NB4 (cell line): ENCODE results near the gene ZMYND19.

Experiments used
- DNase-seq: peaks from one replicate; pipeline ENCODE4 v3.0.0; 2010; ENCODE audit warnings: low read depth
- H3K4me3 ChIP-seq: one replicate; pipeline ENCODE4 v1.5.1; 2011; ENCODE audit warnings: mild to moderate bottlenecking, low read depth, low read length, moderate library complexity
- CTCF ChIP-seq: IDR thresholded peaks from one replicate; pipeline ENCODE4 v1.5.1; 2012; ENCODE audit warnings: low read depth, low read length
- MAX ChIP-seq: IDR thresholded peaks from 2 replicates; pipeline ENCODE4 v1.6.1; 2011; ENCODE audit warnings: low read depth, low read length
- MYC ChIP-seq: IDR thresholded peaks from 2 replicates; pipeline ENCODE4 v1.6.1; 2011; ENCODE audit warnings: low read depth, low read length
- POLR2A ChIP-seq: IDR thresholded peaks from 2 replicates; pipeline ENCODE4 v1.6.1; 2011; ENCODE audit warnings: mild to moderate bottlenecking; ENCODE audit not compliant: insufficient read length; ENCODE audit errors: extremely low read depth

The ZMYND19 gene

GRCh38 chr9:137607141-137607857 is 17.0 kb upstream of the ZMYND19 start:
- peak overlapping the region; percentile 73 for H3K4me3 ChIP-seq
- peak; percentile 75 for DNase-seq
- TF ChIP-seq POLR2A (no peak), MYC (0 out of 2 replicates have a peak, but pooled peaks have one; percentile 7), MAX (peak; percentile 52; the same call in 1 of the 2 replicates)

GRCh38 chr9:137606734-137607138 is 16.4 kb upstream of the ZMYND19 start:
- no peak for DNase-seq

GRCh38 chr9:137606005-137606621 is 15.8 kb upstream of the ZMYND19 start:
- H3K4me3 ChIP-seq = peak overlapping the region; percentile 73
- peak; percentile 46 for DNase-seq
- peak; percentile 7; the same call in 1 of the 2 replicates for TF ChIP-seq MAX
- no peak for TF ChIP-seq POLR2A

More at GRCh38 chr9:137606734-137607138, 16.4 kb upstream of the ZMYND19 start:
- H3K4me3 ChIP-seq = peak overlapping the region; percentile 73
- no peak for TF ChIP-seq CTCF
- TF ChIP-seq POLR2A = no peak
- TF ChIP-seq MAX = no peak
- TF ChIP-seq MYC = no peak

GRCh38 chr9:137605121-137606004 is 15.1 kb upstream of the ZMYND19 start, which contains the start of gene ARRDC1:
TSS of gene ARRDC1 (plus strand) at chr9:137605686. CDS start at chr9:137605718, 32 bp downstream.
- H3K4me3 ChIP-seq = peak within 1 kb of the TSS; percentile 73
- DNase-seq = peak; percentile 96
- TF ChIP-seq POLR2A (peak; percentile 73), MYC (no peak; the same call in 1 of the 2 replicates)

- no peak for TF ChIP-seq MYC
- no peak for TF ChIP-seq MAX
- no peak for TF ChIP-seq CTCF
- no peak overlapping the region for H3K4me3 ChIP-seq
- peak; percentile 41 for DNase-seq
Measured at GRCh38 chr9:137604345-137605086, 14.2 kb upstream of the ZMYND19 start.

- H3K4me3 ChIP-seq = no peak overlapping the region
- TF ChIP-seq POLR2A (no peak), MAX (no peak), CTCF (no peak), MYC (no peak)
- DNase-seq = no peak
Measured at GRCh38 chr9:137603879-137604278, 13.6 kb upstream of the ZMYND19 start.
